ENCODE results near the gene IGSF9. TPM values are rescaled to one million over a fixed set of nuclear protein-coding genes. Genes with fewer than 3 reads are reported as not detected.

The IGSF9 gene
- total RNA-seq, 1 donor from 2014 or later: 5.3 TPM

DNA sequence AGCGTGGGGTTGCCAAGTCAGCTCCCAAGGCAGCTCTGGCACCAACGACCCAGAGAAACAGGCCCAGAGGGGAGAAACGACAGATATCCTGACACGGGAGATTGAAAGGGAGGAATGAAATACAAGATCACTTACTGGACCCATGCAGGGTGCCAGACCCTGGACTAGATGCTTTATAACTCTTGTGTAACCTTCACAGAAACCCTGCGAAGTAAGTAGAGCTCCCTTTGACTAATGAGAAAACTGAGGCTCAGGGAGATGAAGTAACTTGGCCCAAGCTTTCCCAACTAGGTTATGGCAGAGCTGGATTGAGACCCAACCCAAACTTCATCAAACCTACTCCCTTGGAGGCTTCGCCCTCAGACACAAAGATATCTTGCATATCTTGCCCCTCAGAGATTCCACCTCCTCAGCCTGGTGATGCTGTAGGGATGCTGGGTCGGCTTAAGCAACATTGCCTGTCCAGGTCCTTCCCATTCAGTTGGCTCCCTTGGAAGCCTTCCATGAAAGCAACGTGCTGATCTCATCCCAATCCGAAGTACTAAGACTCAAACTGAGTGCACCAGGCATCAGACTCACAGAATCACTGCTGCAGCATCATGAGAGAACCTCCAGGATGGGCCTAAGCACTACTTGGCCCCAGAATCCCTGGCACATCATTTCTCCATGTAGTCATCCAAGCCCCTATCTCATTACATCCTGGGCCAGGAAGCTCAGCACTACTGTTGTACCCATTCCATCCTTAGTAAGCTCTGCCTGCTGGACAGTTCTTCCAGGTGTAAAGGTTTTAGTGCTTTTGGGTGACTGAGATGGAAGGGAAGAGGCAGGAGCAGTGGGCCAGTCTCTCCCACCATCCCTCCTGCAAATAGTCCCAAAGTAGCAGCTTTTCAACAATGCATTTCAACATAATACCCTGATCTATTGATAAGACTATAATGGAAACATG is 1.1 kb upstream of the IGSF9 start:
- FAIRE-seq (no peak), DNase-seq (ENCODE audit: low spot score in 2 of 2) (no peak)

DNA sequence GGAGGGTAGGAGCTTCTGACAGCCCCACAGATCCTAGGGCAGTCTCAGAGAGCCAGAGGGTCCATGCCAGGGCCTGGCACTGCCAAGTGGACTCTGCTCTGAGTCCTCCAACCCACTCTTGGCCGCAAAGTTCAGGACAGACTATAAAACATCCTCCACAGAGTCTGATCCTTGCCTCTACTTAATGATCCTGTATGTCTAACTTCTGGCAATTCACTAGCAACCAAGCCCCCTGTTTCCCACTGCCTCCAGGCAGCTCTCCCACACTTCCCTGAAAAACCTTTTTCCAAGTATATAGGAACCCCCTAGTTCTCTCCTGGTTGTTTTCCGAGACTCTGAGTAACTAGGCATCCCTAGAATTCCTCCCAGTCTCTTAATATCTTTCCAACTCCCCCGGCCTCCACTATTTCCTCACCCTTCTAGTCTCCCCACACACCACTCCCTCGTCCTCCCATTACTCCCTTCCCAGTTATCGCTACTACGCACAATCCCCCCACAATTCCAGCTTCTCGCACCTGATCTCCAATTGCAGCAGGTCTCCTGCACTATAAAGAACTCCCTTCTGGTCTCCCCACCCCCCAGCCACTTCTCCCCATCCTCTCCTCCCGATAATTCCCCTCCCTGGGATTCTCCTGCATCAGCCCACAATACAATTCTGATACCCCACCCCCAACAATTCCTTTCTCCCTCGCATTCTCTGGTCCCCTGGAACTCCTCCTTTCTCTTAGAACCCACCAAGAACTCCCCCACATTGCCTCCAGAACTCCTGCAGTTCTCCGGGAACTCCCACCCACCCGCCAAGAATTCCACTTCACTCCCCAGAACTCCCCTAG is 574 bp downstream of the IGSF9 start:
- FAIRE-seq: no peak
- DNase-seq (ENCODE audit: low spot score in 2 of 2): peak in 1 of 2 donors; percentile 14

DNA sequence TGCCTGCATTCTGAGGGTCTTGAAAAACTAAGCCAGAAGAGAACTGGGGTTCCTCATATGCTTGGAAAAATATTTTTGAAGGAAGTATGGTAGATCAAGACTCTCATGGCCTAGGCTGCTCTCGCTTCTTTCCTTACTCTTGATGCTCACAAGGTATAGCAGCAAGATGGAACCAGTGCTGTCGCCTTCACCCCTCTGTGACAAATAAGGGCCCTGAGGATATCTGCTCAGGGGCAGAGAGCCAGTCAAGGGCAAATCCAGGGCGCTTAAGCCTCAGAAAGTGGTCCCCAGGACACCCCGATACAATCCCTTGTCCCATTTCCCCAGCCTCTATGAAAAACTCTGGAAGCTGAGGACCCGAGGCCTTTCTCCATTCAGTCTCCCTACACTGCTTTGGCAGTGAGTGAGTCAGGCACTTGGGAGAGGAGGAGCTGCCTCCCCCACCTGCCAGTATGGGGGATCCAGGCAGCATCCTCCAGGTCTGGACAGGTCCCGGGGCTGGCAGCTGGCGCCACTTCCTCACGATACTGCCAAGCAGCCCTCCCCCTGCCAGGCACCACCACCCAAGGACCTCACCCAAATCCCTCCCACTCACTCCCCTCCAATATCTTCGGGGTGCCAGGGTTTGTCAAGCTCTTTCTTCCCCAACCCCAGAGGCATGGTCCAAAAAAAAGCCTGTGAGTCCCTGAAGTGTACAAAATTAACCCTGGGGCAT is 1.3 kb downstream of the IGSF9 start:
- peak; percentile 10 to 24 for DNase-seq (ENCODE audit: low spot score in 2 of 2)
- no peak for FAIRE-seq

DNA sequence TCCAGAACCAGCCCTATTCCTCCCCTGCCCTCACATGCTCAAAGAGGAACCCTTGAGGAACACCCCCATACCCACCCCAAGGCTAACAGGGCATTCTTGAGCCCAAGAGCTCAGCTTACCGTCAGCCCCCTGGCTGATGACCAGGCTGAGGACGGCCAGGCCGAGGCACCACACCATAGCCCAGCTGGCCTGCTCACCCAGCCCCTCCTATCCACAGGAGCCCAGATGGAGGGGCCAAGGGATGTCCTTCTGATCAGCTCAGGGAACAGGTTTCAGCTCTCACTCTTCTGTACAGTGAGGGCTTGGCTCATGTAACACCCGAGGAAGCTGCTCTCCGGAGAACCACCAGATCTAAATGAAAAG is 2.2 kb downstream of the IGSF9 start:
- FAIRE-seq (no peak), DNase-seq (ENCODE audit: low spot score in 2 of 2) (no peak)

DNA sequence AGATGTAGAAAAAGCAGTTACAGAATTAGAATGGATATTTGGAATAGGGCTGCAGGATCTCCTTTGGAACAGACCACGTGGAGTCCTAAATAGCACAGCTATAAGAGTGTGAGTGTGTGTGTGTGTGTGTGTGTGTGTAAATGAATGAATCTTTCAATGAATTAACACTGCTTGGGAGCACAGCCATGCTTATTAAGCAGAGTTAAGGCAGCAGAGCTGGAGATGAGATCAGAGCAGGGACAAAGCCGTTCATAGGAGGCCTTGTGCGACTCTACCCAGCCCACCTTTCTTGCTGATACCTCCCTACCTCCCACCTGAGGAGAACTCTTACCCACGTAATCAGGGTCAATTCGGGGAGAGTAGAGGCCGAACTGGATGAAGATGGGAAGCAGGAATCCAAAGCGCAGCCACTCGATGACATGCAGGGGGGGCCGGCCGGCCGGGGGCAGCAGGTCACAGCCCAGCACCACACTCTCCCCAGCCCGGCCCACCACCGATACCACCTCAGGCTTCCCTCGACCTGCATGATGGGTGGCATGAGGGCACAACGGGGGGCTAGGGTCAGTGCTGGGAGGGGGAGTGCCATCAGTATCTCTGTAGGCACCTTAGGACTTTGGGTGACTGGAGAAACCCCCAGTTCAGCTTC is 2.7 kb downstream of the IGSF9 start:
- DNase-seq (ENCODE audit: low spot score in 2 of 2): peak; percentile 20 to 32
- no peak for FAIRE-seq

DNA sequence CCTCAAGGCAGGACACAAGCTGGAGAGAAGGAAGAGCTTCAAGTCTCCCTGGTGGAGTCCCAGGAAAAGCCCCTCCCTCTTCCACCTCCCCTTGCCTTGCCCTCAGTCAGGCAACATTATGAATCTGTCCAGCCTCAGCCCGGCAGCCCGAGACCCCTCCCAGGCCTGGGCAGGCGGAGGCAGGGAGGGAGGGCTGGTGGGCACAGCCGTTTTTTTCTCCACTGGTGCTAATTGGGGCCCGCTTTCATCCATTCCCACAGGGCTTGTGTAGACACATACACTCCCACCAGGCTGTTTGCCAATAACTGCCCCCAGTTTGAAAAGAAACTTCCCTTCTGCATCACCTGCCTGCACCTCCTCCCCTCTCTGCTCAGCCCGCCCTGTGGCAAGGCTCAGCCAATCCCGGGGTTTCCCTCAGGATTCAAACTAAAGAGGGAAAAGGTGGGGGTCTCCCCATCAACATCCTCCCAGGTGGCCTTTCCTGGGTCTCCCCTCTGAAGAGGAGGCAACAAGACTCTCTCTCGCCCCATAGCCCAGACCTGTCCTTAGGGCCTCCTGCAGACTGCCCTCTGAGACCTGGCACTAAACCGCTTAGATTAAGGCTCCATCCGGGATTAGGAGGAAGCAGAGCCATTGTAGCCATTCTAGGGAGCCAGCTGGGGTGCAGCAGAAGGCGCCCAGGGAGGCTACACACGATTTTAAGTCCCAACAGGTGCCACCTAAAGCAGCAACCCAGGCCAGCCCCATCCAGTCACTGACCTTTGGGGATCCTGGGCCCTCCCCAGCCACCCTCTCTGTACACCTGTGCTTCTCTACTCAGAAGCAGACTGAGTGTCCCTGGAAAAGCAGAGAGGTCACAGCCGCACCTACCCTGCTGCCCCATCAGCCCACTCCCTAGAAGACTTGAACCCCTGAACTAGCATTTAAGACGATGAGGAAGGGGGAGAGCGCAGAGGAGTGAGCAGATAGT is 3.5 kb downstream of the IGSF9 start:
- no peak for FAIRE-seq
- DNase-seq (ENCODE audit: low spot score in 2 of 2): peak in 1 of 2 donors; percentile 10

DNA sequence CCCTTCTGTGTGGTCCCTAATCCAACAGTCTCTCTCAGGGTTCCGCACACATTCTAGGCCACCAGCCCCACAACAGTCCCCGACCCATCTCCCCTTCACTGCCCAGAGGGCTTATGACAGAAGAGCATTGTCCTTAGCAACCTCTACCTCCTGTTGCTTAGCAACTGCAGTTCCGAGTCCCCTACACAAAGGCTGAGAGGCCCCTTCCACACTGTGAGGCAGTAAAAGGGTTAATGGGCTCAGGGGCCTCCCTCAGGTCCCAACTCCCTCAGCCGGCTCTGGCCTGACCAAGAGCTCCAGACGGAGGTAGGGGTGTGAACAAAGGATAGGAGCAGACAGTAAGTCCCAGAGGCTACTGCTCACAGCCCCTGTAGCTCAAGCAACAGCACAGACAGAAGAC is 4.3 kb downstream of the IGSF9 start:
- DNase-seq (ENCODE audit: low spot score in 2 of 2): no peak
- no peak for FAIRE-seq

DNA sequence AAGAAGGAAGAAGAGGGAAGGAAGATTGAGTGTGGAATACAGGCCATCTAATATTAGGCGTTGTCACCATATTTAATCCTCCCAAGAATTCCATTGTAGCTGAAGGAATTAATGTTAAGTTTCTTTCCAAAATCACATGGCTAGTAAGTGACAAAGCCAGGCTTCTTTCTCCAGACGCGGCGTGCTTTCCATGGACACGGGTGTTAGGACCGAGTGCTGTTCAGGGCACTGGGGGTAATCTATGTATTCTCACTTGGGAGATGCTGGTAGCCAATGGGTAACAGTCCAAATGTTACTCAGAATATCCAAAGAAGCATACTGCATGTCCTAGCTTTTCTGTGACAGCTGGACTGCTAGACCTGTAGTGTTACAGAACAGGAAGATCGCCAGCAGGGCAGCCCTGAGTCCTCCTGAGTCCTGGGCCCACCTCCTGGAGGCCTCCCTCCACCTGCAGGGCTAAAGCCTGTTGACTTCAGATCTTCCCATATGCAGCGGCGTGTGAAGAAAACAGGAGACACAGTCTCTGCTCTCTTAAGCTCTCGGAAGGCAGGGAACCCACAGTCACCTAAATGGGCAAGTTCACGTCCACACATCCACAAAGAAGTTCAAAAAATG is 5.3 kb downstream of the IGSF9 start:
- FAIRE-seq: no peak
- no peak for DNase-seq (ENCODE audit: low spot score in 2 of 2)

DNA sequence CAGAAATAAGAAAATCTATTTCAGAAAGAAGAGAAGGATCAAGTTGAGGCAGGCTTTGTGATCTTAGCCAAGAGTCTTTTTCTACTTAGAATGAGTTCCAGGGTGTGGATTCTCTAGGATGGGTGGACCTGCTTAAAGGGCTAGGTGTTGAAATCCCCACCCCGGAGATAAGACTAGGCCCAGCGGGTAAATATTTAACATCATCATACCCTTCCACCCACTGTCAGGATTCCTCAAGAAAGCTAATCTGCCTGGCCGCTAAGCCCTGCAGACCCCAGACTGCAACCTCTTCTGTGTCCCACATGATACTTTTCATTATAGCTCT is 5.8 kb downstream of the IGSF9 start:
- FAIRE-seq: no peak
- DNase-seq (ENCODE audit: low spot score in 2 of 2): no peak

DNA sequence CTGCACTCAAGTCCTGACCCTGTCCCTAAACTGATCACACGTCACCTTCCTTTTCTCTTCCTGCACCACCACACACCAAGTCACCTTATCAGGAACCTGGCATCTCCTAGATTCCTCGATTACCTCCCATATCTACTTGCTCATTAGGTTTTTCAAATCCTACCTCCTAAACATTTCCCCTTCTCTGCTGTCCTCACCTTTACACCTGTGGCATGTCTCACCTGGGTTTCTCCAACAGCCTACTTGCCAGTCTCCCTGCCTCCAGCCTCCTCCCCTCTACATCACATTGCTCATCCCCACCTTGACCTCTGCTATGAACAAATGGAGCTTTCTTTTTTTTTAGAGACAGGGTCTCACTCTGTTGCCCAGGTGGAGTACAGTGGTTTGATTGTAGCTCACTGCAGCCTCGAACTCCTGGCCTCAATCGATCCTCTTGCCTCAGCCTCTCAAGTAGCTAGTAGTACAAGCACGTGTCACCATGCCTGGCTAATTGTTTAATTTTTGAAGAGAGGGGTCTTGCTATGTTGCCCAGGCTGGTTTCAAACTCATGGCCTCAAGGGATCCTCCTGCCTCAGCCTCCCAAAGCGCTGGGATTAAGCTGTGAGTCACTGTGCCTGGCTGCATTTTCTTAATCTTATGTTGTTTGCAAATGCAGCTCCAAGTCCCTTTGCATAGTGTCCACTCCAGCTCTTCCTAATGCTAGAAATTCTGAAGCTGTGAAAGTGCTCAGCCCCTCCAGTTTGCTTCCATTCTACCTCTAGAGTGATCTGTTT is 6.3 kb downstream of the IGSF9 start:
- DNase-seq (ENCODE audit: low spot score in 2 of 2) (no peak), FAIRE-seq (no peak)

DNA sequence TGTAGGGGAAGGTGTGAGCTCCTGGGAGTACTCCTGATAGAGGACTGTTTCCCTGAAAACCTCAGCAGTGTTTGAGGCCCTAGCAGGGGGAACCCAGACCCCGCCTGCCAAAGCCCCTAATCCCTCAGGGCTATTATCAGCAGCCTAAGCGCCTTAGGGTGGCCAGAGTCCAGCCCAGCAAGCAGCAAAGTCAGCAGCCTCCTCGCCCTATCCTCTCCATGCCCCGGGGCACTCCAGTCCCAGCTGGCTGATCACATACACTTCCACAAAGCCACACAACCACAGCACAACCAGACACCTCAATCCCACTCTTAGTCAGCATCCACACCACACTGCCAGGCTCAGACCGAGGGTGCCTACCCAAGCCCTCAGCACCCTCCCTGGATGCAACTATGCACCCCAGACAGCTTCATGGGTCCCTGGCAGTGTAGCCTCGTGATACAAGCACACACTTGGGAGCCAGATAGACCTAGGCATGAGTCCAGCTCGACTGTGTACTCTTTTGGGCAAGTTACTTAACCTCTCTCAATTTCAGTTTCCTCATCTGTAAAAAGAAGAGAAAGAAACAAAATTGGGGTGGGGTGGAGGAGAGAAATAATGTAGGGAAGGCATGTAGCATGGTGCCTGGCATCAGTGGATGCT is 7.1 kb downstream of the IGSF9 start:
- FAIRE-seq: no peak
- DNase-seq (ENCODE audit: low spot score in 2 of 2): no peak

DNA sequence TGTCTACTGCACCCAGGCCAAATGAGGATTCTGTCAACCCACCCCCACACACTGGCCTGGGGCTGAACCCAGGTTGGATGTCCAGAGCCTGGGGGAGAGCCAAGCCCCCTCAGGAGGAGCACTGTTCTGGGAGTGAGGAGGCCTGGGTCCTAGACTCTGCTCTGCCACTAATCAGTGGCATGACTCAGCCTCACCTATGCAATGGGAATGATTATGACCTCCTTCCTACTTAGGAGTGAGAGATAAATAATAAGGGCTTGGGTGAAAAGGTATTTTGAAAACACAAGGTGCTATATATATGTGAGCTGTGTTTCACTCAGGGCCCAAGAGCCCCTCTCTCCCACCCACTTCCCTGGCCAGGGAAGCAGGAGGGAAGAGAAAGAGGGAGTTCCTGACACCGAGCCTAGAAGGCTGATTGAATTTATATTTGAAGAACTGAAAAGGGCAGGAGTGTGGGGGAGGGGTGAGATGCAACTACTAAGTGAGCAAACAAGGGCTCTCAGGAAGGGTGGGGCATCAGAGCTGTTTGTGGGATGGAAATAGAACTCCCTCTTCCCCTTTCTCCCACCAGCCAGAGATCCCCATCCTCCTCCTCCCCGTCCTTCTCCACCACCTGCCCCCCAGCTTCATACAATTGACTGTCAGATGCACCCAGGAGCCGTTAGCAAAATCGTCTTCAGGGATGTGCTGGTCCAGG is 8.2 kb downstream of the IGSF9 start:
- no peak for DNase-seq (ENCODE audit: low spot score in 2 of 2)
- no peak for FAIRE-seq

DNA sequence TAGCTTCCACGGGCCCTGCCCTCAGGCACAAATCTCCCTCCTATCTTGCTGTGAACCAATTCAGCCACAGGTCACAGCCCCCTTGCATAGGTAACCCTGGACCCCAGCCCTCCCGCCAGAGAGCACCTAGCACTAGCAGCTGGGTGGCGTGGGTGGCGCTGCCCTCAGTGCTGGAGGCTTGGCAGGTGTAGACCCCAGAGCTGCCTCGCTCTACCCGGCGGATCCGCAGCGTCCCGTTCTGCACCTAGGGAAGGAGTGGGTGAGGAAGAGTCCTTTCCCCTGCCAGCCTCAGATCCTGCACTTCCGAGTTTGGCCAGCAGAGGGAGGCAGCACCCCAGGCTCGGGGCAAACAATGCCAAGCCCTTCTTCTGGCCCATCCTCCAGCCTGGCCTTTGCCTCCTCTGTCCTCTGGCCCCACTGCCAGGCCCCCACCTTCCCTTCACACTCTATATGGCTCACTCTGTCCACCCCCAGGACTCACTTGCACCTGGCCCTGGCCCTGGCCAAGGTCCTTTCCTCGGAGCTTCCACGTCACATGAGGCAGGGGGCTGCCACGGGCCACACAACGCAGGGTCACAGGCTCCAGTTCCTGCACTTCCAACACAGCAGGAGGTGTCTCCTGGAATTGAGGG is 9.0 kb downstream of the IGSF9 start:
- DNase-seq (ENCODE audit: low spot score in 2 of 2) (peak; percentile 75 to 82), FAIRE-seq (no peak)

DNA sequence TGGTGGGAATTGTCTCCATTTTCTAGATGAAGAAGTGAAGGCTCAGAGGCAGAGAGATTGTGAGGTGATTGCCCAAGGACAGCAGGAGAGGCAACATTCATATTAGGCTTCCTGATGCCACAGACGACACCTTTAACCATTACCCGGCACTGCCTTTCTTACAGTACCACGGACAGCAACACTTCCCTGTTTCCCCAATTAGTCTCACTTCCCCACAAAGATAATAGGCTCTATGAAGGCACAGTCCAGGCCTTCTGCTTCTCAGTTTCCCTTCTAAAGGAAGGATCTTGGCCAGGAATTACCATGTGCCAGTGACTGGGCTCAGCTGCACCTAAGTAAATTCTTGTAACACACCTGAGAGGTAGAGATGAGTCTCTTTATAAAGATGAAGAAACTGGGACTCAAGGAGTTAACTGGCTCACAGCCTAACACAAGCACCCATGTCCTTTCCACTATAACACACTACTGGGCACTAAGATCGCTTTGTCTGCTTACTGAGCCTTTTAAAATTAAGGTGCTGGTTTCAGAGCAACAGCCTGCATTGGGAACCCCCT is 9.6 kb downstream of the IGSF9 start:
- FAIRE-seq (no peak), DNase-seq (ENCODE audit: low spot score in 2 of 2) (no peak)

DNA sequence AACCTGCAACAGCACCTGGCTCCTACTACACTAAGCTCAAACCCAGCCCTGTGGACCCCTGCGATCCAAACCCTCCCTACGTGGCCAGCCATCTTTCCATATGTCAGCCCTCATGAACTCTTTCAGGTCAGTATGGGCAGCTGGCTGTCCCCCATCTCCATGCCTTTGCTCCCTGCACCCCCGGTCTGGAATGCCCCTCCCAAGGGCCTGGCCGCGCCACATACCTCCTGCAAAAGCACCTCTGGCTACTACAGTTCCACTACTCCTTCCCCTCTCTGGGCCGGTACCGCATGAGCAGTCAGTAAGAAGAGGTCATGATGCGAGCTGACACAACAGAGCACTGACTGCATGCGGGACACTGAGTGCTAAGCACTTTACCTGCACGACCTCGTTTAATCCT is 10.1 kb downstream of the IGSF9 start:
- no peak for DNase-seq (ENCODE audit: low spot score in 2 of 2)
- FAIRE-seq: no peak

Data from frontal cortex (tissue), 4 donors.